ENCODE data around the gene TAT. TPM values are rescaled to one million over a fixed set of nuclear protein-coding genes. Genes with fewer than 3 reads are reported as not detected.

TAT gene
- total RNA-seq, 1 experiment from 2014 or later = not detected

GRCh38 chr16:71537643-71538042, 39.2 kb downstream of the TAT start:
- DNase-seq (ENCODE audit: low read depth) = peak; percentile 56

- DNase-seq (ENCODE audit: low read depth) = no peak
Measured at GRCh38 chr16:71536752-71537499, 40.0 kb downstream of the TAT start.

GRCh38 chr16:71532366-71532765, 44.5 kb downstream of the TAT start:
- DNase-seq (ENCODE audit: low read depth) = no peak

- no peak for DNase-seq (ENCODE audit: low read depth)
Measured at GRCh38 chr16:71528863-71529262, 48.0 kb downstream of the TAT start.

- DNase-seq (ENCODE audit: low read depth) = no peak
Measured at GRCh38 chr16:71528257-71528656, 48.6 kb downstream of the TAT start.

- peak; percentile 68 for DNase-seq (ENCODE audit: low read depth)
Measured at GRCh38 chr16:71526111-71526631, 50.7 kb downstream of the TAT start, which contains the start of gene CHST4. Gene CHST4 (plus strand): TSS chr16:71526426. CDS start chr16:71536678, 10,252 bp downstream.

- no peak for DNase-seq (ENCODE audit: low read depth)
Measured at GRCh38 chr16:71524566-71525553, 52.0 kb downstream of the TAT start.

- peak; percentile 38 for DNase-seq (ENCODE audit: low read depth)
Measured at GRCh38 chr16:71520550-71520949, 56.3 kb downstream of the TAT start.

Other genes starting within 250 kb of the TAT start
- 0.10 TPM in 1 of 2 replicates, not detected in the other for gene CALB2, start 218.4 kb downstream of the TAT start, total RNA-seq (2014; rRNA removed; shearing (Covaris generic))
- gene TLE7, start 135.0 kb downstream of the TAT start, total RNA-seq (2014; rRNA removed; shearing (Covaris generic)) = not detected in 2 replicates
- 9.2 and 10.6 TPM in 2 replicates for gene ZNF23, start 114.8 kb downstream of the TAT start, total RNA-seq (2014; rRNA removed; shearing (Covaris generic))
- 2.0 and 5.3 TPM in 2 replicates for gene ZNF19, start 87.8 kb downstream of the TAT start, total RNA-seq (2014; rRNA removed; shearing (Covaris generic))
- 0.05 TPM in 1 of 2 replicates, not detected in the other for gene CHST4, start 50.7 kb downstream of the TAT start, total RNA-seq (2014; rRNA removed; shearing (Covaris generic))
- not detected in 2 replicates for gene MARVELD3, start 49.1 kb upstream of the TAT start, total RNA-seq (2014; rRNA removed; shearing (Covaris generic))
- 10.8 and 15.7 TPM in 2 replicates for gene PHLPP2, start 147.6 kb upstream of the TAT start, total RNA-seq (2014; rRNA removed; shearing (Covaris generic))
- 58.9 and 78.4 TPM in 2 replicates for gene AP1G1, start 231.7 kb upstream of the TAT start, total RNA-seq (2014; rRNA removed; shearing (Covaris generic))

Measured in M059J (cell line).